T1000 (cell line): ENCODE data around the gene BTBD9.

ENCODE experiments used
- DNase-seq: peaks from one replicate; lab custom pipeline; 2025; ENCODE audit warnings: mixed read lengths; lab: John Stamatoyannopoulos, UW

BTBD9 gene

DNA sequence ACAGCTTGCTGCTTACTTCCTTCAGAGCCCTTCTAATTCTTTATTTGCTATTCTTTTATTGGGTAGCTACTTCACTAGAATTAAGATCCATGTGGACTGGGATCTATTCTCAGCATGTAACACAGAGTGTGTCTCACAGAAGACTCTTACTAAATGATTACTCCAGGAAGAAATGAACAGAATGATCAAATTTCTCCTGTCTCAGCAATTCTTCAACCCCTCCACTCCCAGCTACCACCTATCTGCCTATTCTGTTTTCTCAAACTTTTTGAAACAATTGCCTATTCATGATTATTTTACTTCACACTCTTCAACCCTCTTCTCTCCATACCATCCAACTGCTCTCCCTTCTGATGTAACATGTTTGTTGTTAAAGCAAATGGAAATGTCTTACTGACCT lies 132.6 kb downstream of the BTBD9 start:
- no peak for DNase-seq

DNA sequence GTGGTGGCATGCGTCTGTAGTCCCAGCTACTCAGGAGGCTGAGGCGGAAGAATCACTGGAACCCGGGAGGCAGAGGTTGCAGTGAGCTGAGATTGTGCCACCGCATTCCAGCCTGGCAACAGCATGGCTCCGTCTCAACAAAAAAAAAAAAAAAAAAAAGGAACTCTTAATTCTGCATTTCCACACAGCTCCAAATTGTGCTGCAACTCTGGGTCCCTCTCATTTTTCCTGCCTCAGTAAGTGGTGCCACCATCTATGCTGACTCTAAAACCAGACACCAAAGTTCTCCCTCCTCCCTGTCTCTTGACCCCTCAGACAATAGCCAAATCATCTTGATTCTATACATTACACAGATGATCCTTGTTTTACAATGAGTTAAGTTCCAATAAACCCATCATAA lies 133.9 kb downstream of the BTBD9 start:
- DNase-seq = no peak

DNA sequence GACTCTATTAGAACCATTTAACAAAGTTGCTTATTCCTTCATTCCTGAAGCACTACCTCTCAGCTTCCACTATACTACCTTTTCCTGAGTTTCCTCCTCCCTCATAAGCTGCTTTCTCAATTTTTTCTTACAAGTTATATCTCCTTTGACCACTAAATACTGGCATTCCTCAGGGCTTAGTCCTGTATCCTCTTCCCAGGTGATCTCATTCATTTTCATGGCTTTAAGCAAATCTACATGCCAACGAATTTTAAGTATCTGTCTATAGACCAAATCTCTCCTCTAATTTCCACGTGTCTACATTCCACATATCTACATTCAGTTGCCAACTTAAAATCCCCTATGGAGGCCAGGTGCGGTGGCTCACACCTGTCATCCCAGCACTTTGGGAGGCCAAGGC lies 134.7 kb downstream of the BTBD9 start:
- DNase-seq = no peak

GRCh38 chr6:38503960-38504682 lies 135.6 kb downstream of the BTBD9 start:
- DNase-seq = no peak

- DNase-seq = no peak
These were observed 136.5 kb downstream of the BTBD9 start for GRCh38 chr6:38503032-38503773.

DNA sequence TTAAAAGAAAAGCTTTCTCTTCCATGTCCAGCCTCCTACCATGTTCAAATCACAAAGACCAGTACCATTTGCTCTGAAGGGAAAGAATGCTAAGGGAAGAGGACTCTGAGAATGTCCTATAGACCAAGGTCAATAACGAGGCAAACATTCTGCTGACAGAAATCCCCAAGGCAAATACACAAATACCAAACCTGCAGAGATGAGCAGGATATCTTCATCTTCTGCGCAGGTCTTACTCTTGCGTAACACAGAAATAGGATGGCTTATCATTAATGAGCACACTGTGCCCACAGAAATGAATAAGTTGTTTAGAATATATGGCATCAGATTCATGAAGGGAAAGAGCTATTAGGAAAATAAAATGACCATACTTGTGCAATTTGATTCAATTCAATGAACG lies 137.3 kb downstream of the BTBD9 start:
- no peak for DNase-seq

GRCh38 chr6:38501931-38502330 lies 137.8 kb downstream of the BTBD9 start:
- no peak for DNase-seq

- DNase-seq = no peak
These were observed 140.1 kb downstream of the BTBD9 start for GRCh38 chr6:38499529-38500096.

DNA sequence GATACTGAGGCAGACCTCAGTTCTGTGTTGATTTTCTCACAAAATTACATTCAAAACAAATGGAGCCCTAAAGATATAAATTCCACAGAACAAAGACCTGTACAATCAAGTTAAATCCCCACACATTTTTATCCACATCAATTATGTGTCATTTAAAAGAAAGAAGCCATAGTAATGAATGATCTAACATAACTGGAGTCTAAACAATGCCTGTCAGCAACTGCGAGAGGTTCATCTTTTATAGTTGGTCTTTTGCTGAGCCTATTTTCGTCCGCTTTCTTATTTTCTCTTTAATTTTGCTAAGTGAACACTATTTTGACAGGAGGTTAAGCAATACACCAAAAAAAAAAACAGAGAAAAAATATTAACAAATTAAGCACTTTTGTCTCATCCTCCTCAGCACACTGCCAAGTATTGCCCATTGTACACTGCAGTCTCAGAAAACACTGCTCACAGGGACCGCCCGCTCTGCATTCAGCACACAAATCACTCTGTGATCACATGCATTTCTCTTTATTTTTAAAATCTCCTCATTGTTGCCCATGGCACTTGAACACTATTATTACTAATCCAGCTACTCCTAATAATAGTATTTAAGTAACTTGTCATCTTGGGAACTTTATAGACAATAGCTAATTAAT lies 140.8 kb downstream of the BTBD9 start:
- no peak for DNase-seq

DNA sequence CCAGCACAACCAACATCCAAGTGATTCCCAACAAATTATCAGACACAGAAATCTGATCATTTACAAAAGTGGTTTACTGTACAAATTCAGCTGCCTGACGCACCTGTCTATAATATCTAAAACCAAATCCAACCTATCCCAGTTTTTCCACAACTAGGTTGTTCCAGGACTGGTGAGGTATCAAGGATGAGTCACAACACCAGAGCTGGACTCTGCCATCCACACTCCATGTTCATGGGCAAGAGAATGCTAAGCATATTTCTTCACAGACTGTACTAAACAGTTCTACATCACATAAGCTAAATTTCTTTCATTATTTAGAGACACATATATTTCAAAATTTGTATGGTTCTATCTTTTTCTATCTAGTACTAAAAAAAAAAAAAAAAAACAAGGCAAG lies 141.6 kb downstream of the BTBD9 start:
- no peak for DNase-seq

GRCh38 chr6:38497546-38497945 lies 142.2 kb downstream of the BTBD9 start:
- DNase-seq = no peak

GRCh38 chr6:38495922-38496635 lies 143.7 kb downstream of the BTBD9 start:
- no peak for DNase-seq

DNA sequence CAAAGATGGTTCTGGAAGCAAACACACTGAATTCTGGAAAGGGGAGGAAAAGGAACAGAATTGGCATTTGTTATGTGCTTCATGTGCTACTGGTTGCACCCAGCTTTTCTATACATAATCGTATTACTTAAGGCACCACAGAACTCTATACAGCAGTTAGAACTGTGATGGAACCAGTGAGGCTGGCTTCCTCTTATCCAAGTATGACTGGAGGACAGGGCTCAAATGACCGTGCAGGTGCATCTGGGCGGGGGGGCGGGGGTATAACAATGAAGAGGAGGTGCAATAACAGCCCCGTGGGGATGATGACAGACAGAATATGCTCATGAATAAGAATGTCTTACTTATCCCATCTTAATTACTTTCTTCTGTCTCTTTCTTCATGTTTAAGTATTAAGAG lies 144.2 kb downstream of the BTBD9 start:
- no peak for DNase-seq

DNA sequence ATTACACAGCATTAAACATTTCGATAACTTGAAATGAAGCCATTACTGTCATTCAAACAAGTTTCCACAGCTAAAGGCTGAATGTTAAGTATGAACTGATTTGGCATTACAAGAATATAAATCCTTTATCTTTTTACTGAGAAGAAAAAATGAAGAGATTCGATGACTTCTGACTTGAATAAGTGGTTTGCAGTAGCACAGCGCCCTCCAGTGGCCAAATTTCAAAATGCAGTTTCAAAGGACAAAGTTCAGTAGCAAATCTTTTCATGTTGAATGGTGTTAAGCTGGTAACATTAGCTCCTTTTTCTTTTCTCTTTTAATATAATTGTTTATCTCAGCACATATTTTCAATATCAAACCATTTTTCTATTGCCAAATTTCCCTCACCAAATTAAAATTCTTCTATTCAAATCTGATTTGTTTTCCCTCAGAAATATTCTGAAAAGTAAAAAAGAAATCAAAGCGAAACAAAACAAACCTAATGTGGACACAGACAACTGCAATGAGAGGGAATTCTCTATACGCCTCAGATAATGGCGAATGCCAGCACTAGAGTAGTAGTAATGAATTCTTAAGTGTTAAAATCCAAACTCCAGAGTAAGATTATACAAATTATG lies 145.7 kb downstream of the BTBD9 start:
- DNase-seq = peak; percentile 55

DNA sequence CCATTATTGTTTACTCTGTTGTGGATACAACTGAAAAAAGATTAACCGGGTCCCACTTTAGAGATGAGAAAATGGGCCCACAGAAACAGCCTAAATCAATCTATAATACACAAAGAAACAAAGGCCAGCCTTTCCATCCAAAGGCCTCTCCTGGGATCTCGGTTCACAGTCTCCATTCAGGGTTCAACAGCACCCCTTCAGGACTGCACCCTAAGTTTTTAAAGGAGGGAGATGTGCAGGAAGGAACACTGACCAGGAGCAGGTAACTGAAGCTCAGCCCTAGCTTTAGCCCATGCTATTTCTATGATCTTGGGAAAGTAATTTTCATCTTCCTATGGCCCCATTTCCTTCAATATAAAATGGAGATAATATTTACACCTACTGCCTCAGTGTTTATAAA lies 147.7 kb downstream of the BTBD9 start:
- DNase-seq = no peak

GRCh38 chr6:38489951-38490350 lies 149.8 kb downstream of the BTBD9 start:
- DNase-seq = no peak

- no peak for DNase-seq
These were observed 152.3 kb downstream of the BTBD9 start for GRCh38 chr6:38487423-38487822.

- no peak for DNase-seq
These were observed 154.2 kb downstream of the BTBD9 start for GRCh38 chr6:38485488-38485887.

DNA sequence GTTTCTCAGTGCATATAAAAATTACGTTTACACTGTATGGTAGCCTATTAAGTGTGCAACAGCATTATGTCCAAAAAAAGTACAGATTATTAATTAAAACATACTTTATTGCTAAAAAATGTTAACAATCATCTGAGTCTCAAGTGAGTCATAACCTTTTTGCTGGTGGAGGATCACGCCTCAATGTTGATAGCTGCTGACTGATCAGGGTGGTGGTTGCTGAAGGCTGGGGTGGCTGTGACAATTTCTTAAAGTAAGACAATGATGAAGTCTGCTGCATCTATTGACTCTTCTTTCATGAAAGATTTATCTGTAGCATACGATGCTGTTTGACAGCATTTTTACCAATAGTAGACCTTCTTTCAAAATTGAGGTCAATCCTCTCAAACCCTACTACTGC lies 155.1 kb downstream of the BTBD9 start:
- DNase-seq = no peak

DNA sequence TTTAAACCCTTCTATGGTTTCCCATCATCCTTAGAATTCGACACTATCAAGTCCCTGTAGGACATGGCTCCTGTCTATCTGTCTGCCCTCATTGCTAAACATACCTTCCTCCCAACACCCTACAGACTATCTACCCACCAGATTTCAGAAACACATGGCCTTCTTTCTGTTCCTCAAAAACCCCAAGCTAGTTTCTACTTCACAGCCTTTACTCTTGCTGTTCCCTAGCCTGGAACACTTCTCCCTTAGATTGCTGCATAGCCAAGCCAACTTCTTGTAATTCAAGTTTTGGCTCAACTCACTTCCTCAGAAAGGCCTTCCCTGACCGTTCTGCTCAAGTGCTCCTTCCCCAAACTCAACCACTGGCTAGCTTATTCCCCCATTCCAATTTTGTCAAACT lies 156.2 kb downstream of the BTBD9 start:
- no peak for DNase-seq

GRCh38 chr6:38482466-38482865 lies 157.3 kb downstream of the BTBD9 start:
- DNase-seq = no peak

- DNase-seq = no peak
These were observed 157.9 kb downstream of the BTBD9 start for GRCh38 chr6:38481851-38482250.
